NB4 (cell line): ENCODE data around the gene OR51A7.

Experiments
- DNase-seq: peaks from one replicate; pipeline ENCODE4 v3.0.0; 2010; ENCODE audit warnings: low read depth
- H3K4me3 ChIP-seq: one replicate; pipeline ENCODE4 v1.5.1; 2011; ENCODE audit warnings: mild to moderate bottlenecking, low read depth, low read length, moderate library complexity
- CTCF ChIP-seq: IDR thresholded peaks from one replicate; pipeline ENCODE4 v1.5.1; 2012; ENCODE audit warnings: low read depth, low read length
- MAX ChIP-seq: IDR thresholded peaks from 2 replicates; pipeline ENCODE4 v1.6.1; 2011; ENCODE audit warnings: low read depth, low read length
- MYC ChIP-seq: IDR thresholded peaks from 2 replicates; pipeline ENCODE4 v1.6.1; 2011; ENCODE audit warnings: low read depth, low read length
- POLR2A ChIP-seq: IDR thresholded peaks from 2 replicates; pipeline ENCODE4 v1.6.1; 2011; ENCODE audit warnings: mild to moderate bottlenecking; ENCODE audit not compliant: insufficient read length; ENCODE audit errors: extremely low read depth

OR51A7 gene

GRCh38 chr11:4890279-4890678 lies 13.3 kb upstream of the OR51A7 start:
- DNase-seq, result peak; percentile 2
- H3K4me3 ChIP-seq, result no peak overlapping the region
- TF ChIP-seq MAX, result no peak
- no peak for TF ChIP-seq MYC

GRCh38 chr11:4891996-4892640 lies 11.5 kb upstream of the OR51A7 start:
- no peak for DNase-seq
- H3K4me3 ChIP-seq, result no peak overlapping the region
- TF ChIP-seq CTCF, result no peak
- TF ChIP-seq MAX, result no peak
- no peak for TF ChIP-seq MYC
- no peak for TF ChIP-seq POLR2A

- H3K4me3 ChIP-seq, result no peak overlapping the region
- TF ChIP-seq MAX (no peak), CTCF (no peak), POLR2A (no peak), MYC (no peak)
- DNase-seq, result no peak
These were observed 13.0 kb downstream of the OR51A7 start for GRCh38 chr11:4916581-4916980.

GRCh38 chr11:4919250-4919649 lies 15.7 kb downstream of the OR51A7 start, which contains the start of gene OR51G2:
TSS of gene OR51G2 (minus strand) at chr11:4919350. CDS start at chr11:4915663, 3,687 bp downstream.
- no peak for TF ChIP-seq MYC
- no peak for TF ChIP-seq CTCF
- TF ChIP-seq MAX, result no peak
- no peak for TF ChIP-seq POLR2A
- no peak for DNase-seq
- no peak within 1 kb of the TSS for H3K4me3 ChIP-seq

- no peak for DNase-seq
- no peak for TF ChIP-seq MYC
- TF ChIP-seq CTCF, result no peak
- TF ChIP-seq POLR2A, result no peak
- no peak for TF ChIP-seq MAX
- no peak overlapping the region for H3K4me3 ChIP-seq
These were observed 18.2 kb downstream of the OR51A7 start for GRCh38 chr11:4921796-4922195.

GRCh38 chr11:4922304-4922703 lies 18.7 kb downstream of the OR51A7 start:
- H3K4me3 ChIP-seq, result no peak overlapping the region
- TF ChIP-seq MYC, result no peak
- no peak for TF ChIP-seq POLR2A
- no peak for TF ChIP-seq MAX
- TF ChIP-seq CTCF, result no peak
- no peak for DNase-seq
